ENCODE data around the gene TIMP3.
"Not testable (repeated sequence)": the region's sequence is repeated elsewhere in the genome, so short reads cannot be mapped to it uniquely, and the experiment has no call there.

DNA sequence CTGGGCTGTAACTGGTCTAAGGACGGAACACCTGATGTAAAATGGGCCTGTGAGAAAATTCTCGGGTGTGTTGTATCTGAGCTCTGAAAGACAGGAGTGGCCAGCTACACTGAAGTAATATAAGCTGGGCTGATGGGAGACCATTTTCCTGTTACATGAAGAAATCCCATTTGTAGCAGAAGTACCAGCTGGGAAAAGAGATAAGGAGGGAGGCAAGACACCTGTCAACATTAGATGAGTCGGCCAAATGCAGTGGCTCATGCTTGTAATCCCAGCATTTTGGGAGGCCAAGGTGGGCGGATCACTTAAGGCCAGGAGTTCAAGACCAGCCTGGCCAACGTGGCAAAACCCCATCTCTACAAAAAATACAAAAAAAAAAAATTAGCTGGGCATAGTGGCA is 72.1 kb downstream of the TIMP3 start:
- not testable (repeated sequence) for TF ChIP-seq RFX5 (IDR thresholded peaks at IDR 0.05; ENCODE audit: low read depth, low read length); MXI1 (IDR thresholded peaks at IDR 0.05; ENCODE audit: borderline replicate concordance, low read depth, low read length); POLR2A (IDR thresholded peaks at IDR 0.05; ENCODE audit: low read depth, low read length); RCOR1 (IDR thresholded peaks at IDR 0.05; ENCODE audit: insufficient replicate concordance, low read length); RAD21 (IDR thresholded peaks at IDR 0.05; ENCODE audit: low read length); FOS (IDR thresholded peaks at IDR 0.05; ENCODE audit: low read depth, low read length); NFE2L2 (IDR thresholded peaks at IDR 0.05; ENCODE audit: low read depth, low read length); SMC3 (IDR thresholded peaks at IDR 0.05; ENCODE audit: low read depth, low read length); CEBPB (IDR thresholded peaks at IDR 0.05; ENCODE audit: low read depth, low read length); MAZ (IDR thresholded peaks at IDR 0.05; ENCODE audit: borderline replicate concordance, low read depth, low read length)
- TF ChIP-seq, protein P1, sequence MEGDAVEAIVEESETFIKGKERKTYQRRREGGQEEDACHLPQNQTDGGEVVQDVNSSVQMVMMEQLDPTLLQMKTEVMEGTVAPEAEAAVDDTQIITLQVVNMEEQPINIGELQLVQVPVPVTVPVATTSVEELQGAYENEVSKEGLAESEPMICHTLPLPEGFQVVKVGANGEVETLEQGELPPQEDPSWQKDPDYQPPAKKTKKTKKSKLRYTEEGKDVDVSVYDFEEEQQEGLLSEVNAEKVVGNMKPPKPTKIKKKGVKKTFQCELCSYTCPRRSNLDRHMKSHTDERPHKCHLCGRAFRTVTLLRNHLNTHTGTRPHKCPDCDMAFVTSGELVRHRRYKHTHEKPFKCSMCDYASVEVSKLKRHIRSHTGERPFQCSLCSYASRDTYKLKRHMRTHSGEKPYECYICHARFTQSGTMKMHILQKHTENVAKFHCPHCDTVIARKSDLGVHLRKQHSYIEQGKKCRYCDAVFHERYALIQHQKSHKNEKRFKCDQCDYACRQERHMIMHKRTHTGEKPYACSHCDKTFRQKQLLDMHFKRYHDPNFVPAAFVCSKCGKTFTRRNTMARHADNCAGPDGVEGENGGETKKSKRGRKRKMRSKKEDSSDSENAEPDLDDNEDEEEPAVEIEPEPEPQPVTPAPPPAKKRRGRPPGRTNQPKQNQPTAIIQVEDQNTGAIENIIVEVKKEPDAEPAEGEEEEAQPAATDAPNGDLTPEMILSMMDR (conservative IDR thresholded peaks at IDR 0.05; ENCODE audit: low read depth, low read length): not testable (repeated sequence)
- TF ChIP-seq, protein P2, sequence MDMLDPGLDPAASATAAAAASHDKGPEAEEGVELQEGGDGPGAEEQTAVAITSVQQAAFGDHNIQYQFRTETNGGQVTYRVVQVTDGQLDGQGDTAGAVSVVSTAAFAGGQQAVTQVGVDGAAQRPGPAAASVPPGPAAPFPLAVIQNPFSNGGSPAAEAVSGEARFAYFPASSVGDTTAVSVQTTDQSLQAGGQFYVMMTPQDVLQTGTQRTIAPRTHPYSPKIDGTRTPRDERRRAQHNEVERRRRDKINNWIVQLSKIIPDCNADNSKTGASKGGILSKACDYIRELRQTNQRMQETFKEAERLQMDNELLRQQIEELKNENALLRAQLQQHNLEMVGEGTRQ (IDR thresholded peaks at IDR 0.05; ENCODE audit: low read depth, low read length): not testable (repeated sequence)

Data from IMR-90 (cell line).